Neuronal stem cell (in vitro differentiated cells): ENCODE results near the gene SYAP1.
"Not testable (repeated sequence)": the region's sequence is repeated elsewhere in the genome, so short reads cannot be mapped to it uniquely, and the experiment has no call there.

Source experiments
- DNase-seq: peaks from one replicate; pipeline ENCODE4 v3.0.0-alpha.2; 2013; ENCODE audit warnings: low spot score
- H2AFZ ChIP-seq: one replicate; pipeline ENCODE4 v1.6.1; 2013; ENCODE audit warnings: mild to moderate bottlenecking, low read length, inconsistent platforms
- H2AK5ac ChIP-seq: 2 replicates; pipeline ENCODE4 v1.6.1; 2013; ENCODE audit warnings: low read depth, mild to moderate bottlenecking, inconsistent platforms, low read length, moderate library complexity, mixed read lengths
- H2BK120ac ChIP-seq: 2 replicates; pipeline ENCODE4 v1.6.1; 2013; ENCODE audit warnings: low read depth, mild to moderate bottlenecking, inconsistent platforms, low read length, moderate library complexity, mixed read lengths
- H2BK12ac ChIP-seq: one replicate; pipeline ENCODE4 v1.6.1; 2013; ENCODE audit warnings: low read length, inconsistent platforms
- H2BK15ac ChIP-seq: 2 replicates; pipeline ENCODE4 v1.6.1; 2013; ENCODE audit warnings: mild to moderate bottlenecking, low read length, inconsistent platforms, mixed read lengths
- H2BK5ac ChIP-seq: one replicate; pipeline ENCODE4 v1.6.1; 2013; ENCODE audit warnings: inconsistent platforms, mild to moderate bottlenecking, low read length, moderate library complexity
- H3K14ac ChIP-seq: one replicate; pipeline ENCODE4 v1.6.1; 2013; ENCODE audit warnings: low read length, inconsistent platforms
- H3K18ac ChIP-seq: 2 replicates; pipeline ENCODE4 v1.6.1; 2013; ENCODE audit warnings: low read length, inconsistent platforms
- H3K23ac ChIP-seq: 2 replicates; pipeline ENCODE4 v1.6.1; 2013; ENCODE audit warnings: low read depth, mild to moderate bottlenecking, mixed read lengths, low read length, inconsistent platforms; ENCODE audit not compliant: poor library complexity
- H3K27ac ChIP-seq: replicated peaks from 3 replicates; pipeline ENCODE4 v1.5.1; 2013; ENCODE audit warnings: low read length, inconsistent platforms
- H3K27me3 ChIP-seq, 3 experiments: 2 replicates each; pipeline ENCODE4 v1.6.1; 2013; ENCODE audit warnings: low read length in 3 of 3, mild to moderate bottlenecking in 2 of 3, inconsistent platforms in 1 of 3, low read depth in 1 of 3, mixed read lengths in 1 of 3, moderate library complexity in 1 of 3; ENCODE audit not compliant: control insufficient read depth in 3 of 3, insufficient read depth in 3 of 3
- H3K36me3 ChIP-seq, 2 donors: replicated peaks in 1 of 2; 2 replicates each; pipeline ENCODE4 v1.6.1; 2013; ENCODE audit warnings: low read length in 2 of 2; ENCODE audit not compliant: control insufficient read depth in 2 of 2, insufficient read depth in 2 of 2
- H3K4ac ChIP-seq: 2 replicates; pipeline ENCODE4 v1.6.1; 2013; ENCODE audit warnings: inconsistent platforms, mild to moderate bottlenecking, low read length, moderate library complexity
- H3K4me1 ChIP-seq, 2 donors: 1 replicate in 1 of 2; 2 replicates in 1 of 2; pipeline ENCODE4 v1.6.1; 2013; ENCODE audit warnings: low read length in 2 of 2, low read depth in 1 of 2; ENCODE audit not compliant: control insufficient read depth in 2 of 2, insufficient read depth in 1 of 2
- H3K4me2 ChIP-seq: one replicate; pipeline ENCODE4 v1.6.1; 2013; ENCODE audit warnings: mild to moderate bottlenecking, low read length, inconsistent platforms; ENCODE audit not compliant: insufficient read depth, poor library complexity, severe bottlenecking
- H3K4me3 ChIP-seq, 2 donors: 2 replicates each; pipeline ENCODE4 v1.5.1; 2013; ENCODE audit warnings: low read length in 2 of 2, mild to moderate bottlenecking in 2 of 2, inconsistent platforms in 1 of 2, moderate library complexity in 1 of 2
- H3K79me1 ChIP-seq: one replicate; pipeline ENCODE4 v1.6.1; 2013; ENCODE audit warnings: low read depth, mild to moderate bottlenecking, inconsistent platforms, low read length, moderate library complexity
- H3K9ac ChIP-seq: one replicate; pipeline ENCODE4 v1.6.1; 2013; ENCODE audit warnings: mild to moderate bottlenecking, low read depth, low read length, inconsistent platforms; ENCODE audit not compliant: poor library complexity
- H3K9me3 ChIP-seq, 2 donors: replicated peaks in 1 of 2; 2 replicates each; pipeline versions ENCODE3 to v1.6.1; 2013; ENCODE audit warnings: low read length in 2 of 2, mild to moderate bottlenecking in 2 of 2, inconsistent platforms in 1 of 2, low read depth in 1 of 2, mixed read lengths in 1 of 2, moderate library complexity in 1 of 2; ENCODE audit not compliant: control insufficient read depth in 2 of 2, insufficient read depth in 1 of 2
- H4K8ac ChIP-seq: one replicate; pipeline ENCODE4 v1.6.1; 2013; ENCODE audit warnings: low read depth, mild to moderate bottlenecking, inconsistent platforms, low read length, moderate library complexity
- H4K91ac ChIP-seq: one replicate; pipeline ENCODE4 v1.6.1; 2013; ENCODE audit warnings: low read length, low read depth, mild to moderate bottlenecking, inconsistent platforms; ENCODE audit not compliant: poor library complexity
- WGBS, 2 donors: extraction: QIAGEN DNeasy Blood & Tissue Kit; methylation state at CpG; one replicate each; pipeline ENCODE4 v1.1.7; 2013; ENCODE audit warnings: missing lambda C conversion rate in 2 of 2, mixed read lengths in 1 of 2; ENCODE audit not compliant: insufficient read length in 2 of 2, insufficient replicate concordance in 1 of 2; ENCODE audit errors: extremely low coverage in 2 of 2; 5-methylcytosine and 5-hydroxymethylcytosine counted together

Gene SYAP1

GRCh38 chrX:16725072-16725471, 5.7 kb downstream of the SYAP1 start:
- peaks cover 0 to 27% of the 10 kb centered on the region in 2 donors for H3K36me3 ChIP-seq
- H3K79me1 ChIP-seq: no peaks in the 10 kb centered on the region
- no peak overlapping the region for H3K23ac ChIP-seq
- H2AK5ac ChIP-seq: no peak overlapping the region
- H3K14ac ChIP-seq: no peak overlapping the region
- no peak overlapping the region for H2BK15ac ChIP-seq
- H3K27ac ChIP-seq: no peak overlapping the region
- no peak overlapping the region for H2BK5ac ChIP-seq
- no peaks in the 10 kb centered on the region for H3K4me1 ChIP-seq
- H2BK120ac ChIP-seq: no peak overlapping the region
- H3K18ac ChIP-seq: no peak overlapping the region
- peaks cover 0 to 13% of the 10 kb centered on the region in 2 donors for H3K9me3 ChIP-seq
- no peak overlapping the region for H3K4ac ChIP-seq
- no peak overlapping the region for H3K4me2 ChIP-seq
- no CpG with 5 or more reads among the region's 7 CpGs for WGBS, 2 donors
- no peak overlapping the region for H3K9ac ChIP-seq
- H3K27me3 ChIP-seq: no peaks in the 10 kb centered on the region
- H4K8ac ChIP-seq: no peak overlapping the region
- DNase-seq: no peak
- H2BK12ac ChIP-seq: no peak overlapping the region
- H2AFZ ChIP-seq: no peak overlapping the region
- H4K91ac ChIP-seq: no peak overlapping the region
- H3K4me3 ChIP-seq: no peak overlapping the region

DNA sequence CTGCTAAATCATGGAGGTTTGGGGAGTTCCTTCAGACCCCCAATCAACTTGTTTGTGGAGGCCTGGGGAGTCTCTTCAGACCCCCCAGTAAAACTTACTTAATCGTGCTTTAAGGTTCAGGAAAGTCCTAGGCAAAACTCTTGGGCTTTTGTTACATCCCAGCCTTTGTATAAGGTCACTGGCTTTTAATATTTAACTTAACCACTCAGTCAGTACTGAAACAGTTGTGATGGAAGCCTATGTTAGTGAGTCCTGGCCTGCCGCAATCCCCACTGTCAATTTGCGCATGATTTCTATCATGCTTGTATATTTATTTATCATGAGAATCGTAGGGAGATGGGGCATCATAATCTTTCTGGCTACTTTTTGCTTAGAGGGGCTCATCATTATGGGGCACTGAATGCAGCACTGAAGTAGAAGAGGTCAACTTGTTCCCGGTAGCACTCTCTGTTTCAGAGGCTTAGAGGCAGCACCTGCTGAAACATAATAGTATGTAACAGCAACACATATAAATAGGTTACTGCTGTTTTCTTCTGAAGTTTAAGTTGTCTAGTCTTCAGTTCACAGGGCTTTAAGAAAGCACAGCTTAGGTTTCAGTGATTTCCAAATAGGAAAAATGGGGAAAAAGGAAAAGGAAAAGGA, 7.1 kb downstream of the SYAP1 start:
- not testable (repeated sequence) for H2AFZ ChIP-seq, H3K4me2 ChIP-seq, DNase-seq, H2BK15ac ChIP-seq, H2BK120ac ChIP-seq, H4K8ac ChIP-seq, H3K14ac ChIP-seq, H3K23ac ChIP-seq, H3K27me3 ChIP-seq, H3K9ac ChIP-seq, H3K27ac ChIP-seq, H3K4me1 ChIP-seq, H4K91ac ChIP-seq, H2AK5ac ChIP-seq, H3K79me1 ChIP-seq, H3K18ac ChIP-seq, H2BK12ac ChIP-seq, H3K4ac ChIP-seq, H3K4me3 ChIP-seq, H2BK5ac ChIP-seq
- WGBS, 2 donors: no CpG with 5 or more reads among the region's 5 CpGs
- H3K36me3 ChIP-seq: peaks cover 0 to 27% of the 10 kb centered on the region in 2 donors
- peaks cover 0 to 21% of the 10 kb centered on the region in 2 donors for H3K9me3 ChIP-seq

GRCh38 chrX:16727637-16728036, 8.2 kb downstream of the SYAP1 start:
- H2AK5ac ChIP-seq: no peak overlapping the region
- H3K4me2 ChIP-seq: no peak overlapping the region
- no peak overlapping the region for H4K91ac ChIP-seq
- H3K23ac ChIP-seq: no peak overlapping the region
- H3K36me3 ChIP-seq: peaks cover 0 to 25% of the 10 kb centered on the region in 2 donors
- no peak overlapping the region for H2AFZ ChIP-seq
- no peak overlapping the region for H3K27ac ChIP-seq
- H2BK12ac ChIP-seq: no peak overlapping the region
- no peak overlapping the region for H2BK5ac ChIP-seq
- no peak overlapping the region for H3K18ac ChIP-seq
- no peak overlapping the region for H4K8ac ChIP-seq
- peaks cover 0 to 21% of the 10 kb centered on the region in 2 donors for H3K9me3 ChIP-seq
- DNase-seq: no peak
- no peak overlapping the region for H3K4ac ChIP-seq
- H3K27me3 ChIP-seq: no peaks in the 10 kb centered on the region
- no peaks in the 10 kb centered on the region for H3K4me1 ChIP-seq
- no peak overlapping the region for H2BK120ac ChIP-seq
- no peaks in the 10 kb centered on the region for H3K79me1 ChIP-seq
- H3K4me3 ChIP-seq: no peak overlapping the region
- no peak overlapping the region for H2BK15ac ChIP-seq
- H3K9ac ChIP-seq: no peak overlapping the region
- no peak overlapping the region for H3K14ac ChIP-seq

DNA sequence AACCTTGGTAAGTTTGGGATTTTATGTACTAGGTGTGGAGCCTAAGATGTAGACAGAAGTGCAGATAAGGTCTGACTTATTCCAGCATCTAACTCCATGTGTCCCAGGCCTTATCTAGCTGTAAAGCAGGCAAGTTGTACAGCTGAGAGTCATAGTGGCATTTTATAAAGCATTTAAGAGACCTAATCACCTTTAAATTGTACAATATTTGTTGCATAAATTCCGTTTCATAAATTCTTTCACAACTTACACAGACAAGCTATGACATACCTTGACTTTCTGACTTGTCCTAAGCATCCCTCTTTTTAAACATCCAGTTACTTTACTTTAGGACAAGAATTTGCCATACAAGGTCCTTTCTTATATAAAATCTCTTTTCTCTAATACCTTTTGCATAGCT, 11.0 kb downstream of the SYAP1 start:
- no peak overlapping the region for H2BK15ac ChIP-seq
- H3K9me3 ChIP-seq: peaks cover 0 to 21% of the 10 kb centered on the region in 2 donors
- H3K23ac ChIP-seq: no peak overlapping the region
- no peak overlapping the region for H3K27ac ChIP-seq
- no peak overlapping the region for H2AFZ ChIP-seq
- no peaks in the 10 kb centered on the region for H3K27me3 ChIP-seq
- H3K4me1 ChIP-seq: no peaks in the 10 kb centered on the region
- no peak overlapping the region for H3K4me2 ChIP-seq
- no peaks in the 10 kb centered on the region for H3K79me1 ChIP-seq
- no peak for DNase-seq
- H4K8ac ChIP-seq: no peak overlapping the region
- no peak overlapping the region for H2BK12ac ChIP-seq
- H3K4ac ChIP-seq: no peak overlapping the region
- no peak overlapping the region for H2BK120ac ChIP-seq
- H2AK5ac ChIP-seq: no peak overlapping the region
- H3K4me3 ChIP-seq: no peak overlapping the region
- H3K9ac ChIP-seq: no peak overlapping the region
- no peak overlapping the region for H2BK5ac ChIP-seq
- no peak overlapping the region for H4K91ac ChIP-seq
- H3K14ac ChIP-seq: no peak overlapping the region
- peaks cover 0 to 17% of the 10 kb centered on the region in 2 donors for H3K36me3 ChIP-seq
- no CpG with 5 or more reads among the region's 1 CpG for WGBS, 2 donors
- no peak overlapping the region for H3K18ac ChIP-seq
